ENCODE data around the gene FAM171A1.
A peak's percentile ranks its signal among the peaks of the same experiment; 100 is the strongest.

The FAM171A1 gene

DNA sequence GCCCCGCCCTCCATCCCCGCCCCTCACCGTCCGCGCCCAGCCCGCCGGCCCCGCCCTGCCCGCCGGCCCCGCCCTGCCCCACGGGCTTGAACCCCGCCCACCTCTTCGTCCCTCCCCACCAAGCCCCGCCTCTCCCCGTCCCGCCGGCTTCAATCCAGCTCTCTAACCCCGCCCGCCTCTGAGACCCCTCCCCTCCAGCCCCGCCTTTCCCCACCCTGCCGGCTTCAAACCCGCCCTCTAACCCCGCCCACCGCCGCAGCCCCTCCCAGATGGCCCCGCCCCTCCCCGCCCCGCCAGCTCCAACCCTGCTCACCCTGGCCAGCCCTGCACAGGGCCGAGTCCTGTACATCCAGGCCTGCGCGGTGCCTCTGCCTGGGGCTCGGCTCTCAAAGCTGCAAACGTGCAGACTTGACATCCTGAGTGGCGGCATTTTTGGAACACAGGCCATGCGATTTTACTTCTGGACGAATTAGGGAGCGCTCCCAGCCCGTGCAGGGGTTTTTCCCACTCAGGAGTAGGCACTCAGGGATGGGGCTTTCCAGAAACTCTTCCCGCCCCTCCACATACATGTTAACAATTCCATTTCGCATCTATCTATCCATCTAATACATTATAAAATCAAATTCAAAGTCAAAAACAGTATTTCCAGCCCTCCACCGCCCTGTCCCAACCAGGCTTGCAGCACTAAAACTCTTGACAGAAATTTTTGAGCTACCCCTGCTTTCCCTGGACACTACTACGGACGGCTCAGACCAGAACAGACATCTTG lies 202.1 kb downstream of the FAM171A1 start:
- TF ChIP-seq ZFX (IDR thresholded peaks at IDR 0.05; ENCODE audit: borderline replicate concordance), result no peak
- TF ChIP-seq, protein P1, sequence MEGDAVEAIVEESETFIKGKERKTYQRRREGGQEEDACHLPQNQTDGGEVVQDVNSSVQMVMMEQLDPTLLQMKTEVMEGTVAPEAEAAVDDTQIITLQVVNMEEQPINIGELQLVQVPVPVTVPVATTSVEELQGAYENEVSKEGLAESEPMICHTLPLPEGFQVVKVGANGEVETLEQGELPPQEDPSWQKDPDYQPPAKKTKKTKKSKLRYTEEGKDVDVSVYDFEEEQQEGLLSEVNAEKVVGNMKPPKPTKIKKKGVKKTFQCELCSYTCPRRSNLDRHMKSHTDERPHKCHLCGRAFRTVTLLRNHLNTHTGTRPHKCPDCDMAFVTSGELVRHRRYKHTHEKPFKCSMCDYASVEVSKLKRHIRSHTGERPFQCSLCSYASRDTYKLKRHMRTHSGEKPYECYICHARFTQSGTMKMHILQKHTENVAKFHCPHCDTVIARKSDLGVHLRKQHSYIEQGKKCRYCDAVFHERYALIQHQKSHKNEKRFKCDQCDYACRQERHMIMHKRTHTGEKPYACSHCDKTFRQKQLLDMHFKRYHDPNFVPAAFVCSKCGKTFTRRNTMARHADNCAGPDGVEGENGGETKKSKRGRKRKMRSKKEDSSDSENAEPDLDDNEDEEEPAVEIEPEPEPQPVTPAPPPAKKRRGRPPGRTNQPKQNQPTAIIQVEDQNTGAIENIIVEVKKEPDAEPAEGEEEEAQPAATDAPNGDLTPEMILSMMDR (IDR thresholded peaks at IDR 0.05), result no peak
- no peak overlapping the region for H3K27ac ChIP-seq

DNA sequence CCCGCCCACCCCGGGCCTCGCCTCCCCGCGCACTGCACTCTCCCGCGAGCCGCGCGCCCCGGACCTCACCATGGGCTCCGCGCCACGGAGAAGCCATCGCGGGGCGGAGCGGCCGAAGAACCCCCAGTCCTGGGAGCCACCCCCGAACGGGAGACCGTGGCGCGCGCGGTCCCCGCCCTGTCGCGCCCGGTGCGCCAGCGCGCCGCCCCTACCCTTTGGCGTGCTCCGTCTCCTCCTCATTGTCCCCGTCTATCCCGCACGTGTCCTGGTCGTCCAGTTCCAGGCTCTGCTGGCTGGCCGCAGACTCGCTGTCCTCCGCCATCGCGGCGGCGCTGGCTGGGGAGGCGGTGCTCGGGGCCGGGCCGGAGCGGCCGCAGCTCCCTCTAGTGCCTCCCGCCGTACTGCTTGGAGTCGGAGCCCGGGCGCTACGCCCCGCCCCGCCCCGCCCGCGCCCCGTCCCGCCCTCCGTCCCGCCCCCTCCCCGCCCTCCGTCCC lies 202.8 kb downstream of the FAM171A1 start, which contains the start of gene NMT2:
Gene NMT2, minus strand, starts transcription at position 403 of the 495 bp plus-strand sequence. Its CDS starts 81 bp downstream, at position 322.
- no peak for TF ChIP-seq ZFX (IDR thresholded peaks at IDR 0.05; ENCODE audit: borderline replicate concordance)
- TF ChIP-seq, protein P1 (IDR thresholded peaks at IDR 0.05), result peak; percentile 44
- peak within 1 kb of the TSS; percentile 54; the same call in 1 of the 2 replicates for H3K27ac ChIP-seq

DNA sequence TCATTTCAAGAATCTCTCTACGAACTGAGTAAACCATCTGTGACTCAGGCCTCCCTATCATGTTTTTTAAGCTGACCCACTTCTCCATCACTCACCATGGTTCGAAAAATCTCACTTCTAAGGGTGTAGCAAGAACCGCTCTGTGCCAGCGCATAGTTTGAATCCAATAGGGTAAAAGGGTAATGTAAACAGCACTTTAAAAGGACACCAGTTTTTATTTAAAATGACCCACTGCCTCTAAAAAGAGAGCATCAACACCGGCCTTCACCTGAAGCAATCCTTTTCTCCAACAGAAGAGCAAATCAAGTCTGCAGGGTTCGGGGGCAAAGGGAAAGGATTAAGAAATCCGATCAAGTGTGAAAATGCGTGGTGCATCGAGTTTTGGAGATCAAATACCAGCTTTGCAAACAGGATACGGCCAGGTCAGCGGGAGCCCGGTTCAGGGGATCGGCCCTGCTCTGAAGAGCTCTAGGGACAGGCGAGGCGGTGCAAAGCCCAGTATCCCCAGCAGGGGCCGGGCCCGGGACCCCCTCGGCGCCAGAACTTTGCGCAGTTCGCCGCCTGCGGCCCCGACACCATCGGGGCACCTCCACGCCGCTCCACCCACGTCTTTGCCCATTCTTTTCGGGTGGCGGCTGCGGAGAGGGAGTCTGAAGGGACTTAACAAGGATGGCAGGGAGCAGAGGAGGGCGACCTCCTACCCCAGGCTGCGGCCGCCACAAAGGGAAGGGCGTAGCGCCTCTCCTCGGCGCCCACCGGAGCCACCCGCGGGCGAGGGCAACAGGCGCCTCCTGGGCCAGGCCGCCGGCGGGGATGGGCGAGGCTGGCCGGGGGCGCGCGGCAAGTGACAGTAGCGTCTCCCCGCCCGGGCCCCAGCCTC lies 203.4 kb downstream of the FAM171A1 start:
- no peak for TF ChIP-seq ZFX (IDR thresholded peaks at IDR 0.05; ENCODE audit: borderline replicate concordance)
- TF ChIP-seq, protein P1 (IDR thresholded peaks at IDR 0.05), result no peak
- H3K27ac ChIP-seq, result peak overlapping the region; percentile 54; the same call in 1 of the 2 replicates

DNA sequence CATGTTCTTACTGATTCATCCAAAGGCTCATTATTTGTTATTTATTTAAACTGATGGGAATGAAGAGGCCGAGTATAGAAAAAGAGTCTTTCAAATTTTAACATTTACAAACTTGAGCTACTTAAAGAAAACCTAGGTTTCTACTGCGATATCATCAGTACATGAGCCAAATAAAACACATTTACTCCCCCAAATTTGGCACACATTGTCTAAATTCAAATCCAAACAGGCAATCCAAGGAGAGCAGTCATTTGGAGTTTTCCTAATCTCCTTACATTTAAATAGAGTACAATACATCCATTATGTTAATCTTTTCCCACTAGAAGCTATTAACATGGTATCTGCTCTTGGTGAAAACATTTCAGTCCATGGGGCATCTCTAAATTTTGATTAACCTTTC lies 204.8 kb downstream of the FAM171A1 start:
- H3K27ac ChIP-seq, result no peak overlapping the region
- no peak for TF ChIP-seq ZFX (IDR thresholded peaks at IDR 0.05; ENCODE audit: borderline replicate concordance)
- TF ChIP-seq, protein P1 (IDR thresholded peaks at IDR 0.05), result no peak

DNA sequence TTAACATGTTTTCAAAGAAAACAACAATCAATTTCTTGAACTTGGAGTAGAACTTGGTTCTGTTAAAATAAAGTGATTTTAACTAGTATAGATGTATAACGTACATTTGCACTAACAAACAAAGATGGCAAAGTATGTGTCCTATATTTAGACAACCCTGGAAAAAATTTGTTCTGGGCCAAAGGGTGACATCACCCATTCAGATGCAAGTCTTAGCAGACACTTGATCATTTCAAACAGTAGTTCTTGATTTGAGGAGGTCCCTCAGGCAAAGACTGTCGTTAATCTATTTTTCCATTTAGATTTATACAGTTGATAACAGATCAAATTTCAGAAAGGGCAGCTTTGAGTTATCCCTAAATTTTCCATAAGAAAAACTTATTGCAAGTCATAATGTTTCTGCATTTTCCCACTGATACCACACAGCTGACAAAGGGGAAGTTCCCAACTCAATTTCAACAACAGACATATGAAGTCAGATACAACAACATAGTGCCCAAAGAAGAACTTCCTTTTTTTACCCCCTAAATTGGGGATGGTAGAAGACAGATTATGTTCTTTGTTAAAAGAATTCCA lies 207.7 kb downstream of the FAM171A1 start:
- TF ChIP-seq, protein P1 (IDR thresholded peaks at IDR 0.05), result no peak
- TF ChIP-seq ZFX (IDR thresholded peaks at IDR 0.05; ENCODE audit: borderline replicate concordance), result no peak

More for the DNA sequence above, 207.7 kb downstream of the FAM171A1 start:
- no peak overlapping the region for H3K27ac ChIP-seq
